NCI-H1694 (cell line): ENCODE measurements around the gene MYBBP1A.
"Not testable (repeated sequence)": the region's sequence is repeated elsewhere in the genome, so short reads cannot be mapped to it uniquely, and the experiment has no call there.

Experiments used
- DNase-seq: peaks from one replicate; lab custom pipeline; 2025; lab: John Stamatoyannopoulos, UW

The MYBBP1A gene

GRCh38 chr17:4554997-4555799 is at the start of gene MYBBP1A:
TSS of gene MYBBP1A (minus strand) at chr17:4555384. CDS start at chr17:4555324, 60 bp downstream.
- DNase-seq: peak; percentile 97

- not testable (repeated sequence) for DNase-seq
Observed at GRCh38 chr17:4604736-4605135, 49.6 kb upstream of the MYBBP1A start.

- peak; percentile 94 for DNase-seq
Observed at GRCh38 chr17:4604111-4604644, 49.0 kb upstream of the MYBBP1A start.

GRCh38 chr17:4602041-4602440 is 46.9 kb upstream of the MYBBP1A start:
- no peak for DNase-seq

- DNase-seq: no peak
Observed at GRCh38 chr17:4601326-4601725, 46.1 kb upstream of the MYBBP1A start.

- DNase-seq: no peak
Observed at GRCh38 chr17:4600563-4600962, 45.4 kb upstream of the MYBBP1A start.

GRCh38 chr17:4599505-4600281 is 44.5 kb upstream of the MYBBP1A start:
- DNase-seq: peak; percentile 76

GRCh38 chr17:4598776-4599504 is 43.8 kb upstream of the MYBBP1A start:
- DNase-seq: no peak

GRCh38 chr17:4597975-4598374 is 42.8 kb upstream of the MYBBP1A start:
- no peak for DNase-seq

GRCh38 chr17:4596636-4597380 is 41.6 kb upstream of the MYBBP1A start:
- no peak for DNase-seq

GRCh38 chr17:4595685-4596342 is 40.6 kb upstream of the MYBBP1A start:
- DNase-seq: not testable (repeated sequence)

GRCh38 chr17:4594931-4595684 is 39.9 kb upstream of the MYBBP1A start:
- DNase-seq: no peak

- no peak for DNase-seq
Observed at GRCh38 chr17:4594406-4594805, 39.2 kb upstream of the MYBBP1A start.

- DNase-seq: no peak
Observed at GRCh38 chr17:4593021-4593421, 37.8 kb upstream of the MYBBP1A start.

- DNase-seq: no peak
Observed at GRCh38 chr17:4592240-4593005, 37.2 kb upstream of the MYBBP1A start.

GRCh38 chr17:4591529-4591928 is 36.3 kb upstream of the MYBBP1A start:
- DNase-seq: no peak

GRCh38 chr17:4590981-4591453 is 35.8 kb upstream of the MYBBP1A start:
- no peak for DNase-seq

GRCh38 chr17:4590042-4590441 is 34.9 kb upstream of the MYBBP1A start:
- DNase-seq: not testable (repeated sequence)

GRCh38 chr17:4588898-4589625 is 33.9 kb upstream of the MYBBP1A start:
- no peak for DNase-seq
